ENCODE data around the gene FAM50A.

- TF ChIP-seq, protein P1, sequence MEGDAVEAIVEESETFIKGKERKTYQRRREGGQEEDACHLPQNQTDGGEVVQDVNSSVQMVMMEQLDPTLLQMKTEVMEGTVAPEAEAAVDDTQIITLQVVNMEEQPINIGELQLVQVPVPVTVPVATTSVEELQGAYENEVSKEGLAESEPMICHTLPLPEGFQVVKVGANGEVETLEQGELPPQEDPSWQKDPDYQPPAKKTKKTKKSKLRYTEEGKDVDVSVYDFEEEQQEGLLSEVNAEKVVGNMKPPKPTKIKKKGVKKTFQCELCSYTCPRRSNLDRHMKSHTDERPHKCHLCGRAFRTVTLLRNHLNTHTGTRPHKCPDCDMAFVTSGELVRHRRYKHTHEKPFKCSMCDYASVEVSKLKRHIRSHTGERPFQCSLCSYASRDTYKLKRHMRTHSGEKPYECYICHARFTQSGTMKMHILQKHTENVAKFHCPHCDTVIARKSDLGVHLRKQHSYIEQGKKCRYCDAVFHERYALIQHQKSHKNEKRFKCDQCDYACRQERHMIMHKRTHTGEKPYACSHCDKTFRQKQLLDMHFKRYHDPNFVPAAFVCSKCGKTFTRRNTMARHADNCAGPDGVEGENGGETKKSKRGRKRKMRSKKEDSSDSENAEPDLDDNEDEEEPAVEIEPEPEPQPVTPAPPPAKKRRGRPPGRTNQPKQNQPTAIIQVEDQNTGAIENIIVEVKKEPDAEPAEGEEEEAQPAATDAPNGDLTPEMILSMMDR (IDR thresholded peaks at IDR 0.05), result no peak
- no peak for TF ChIP-seq EZH2 (IDR thresholded peaks at IDR 0.05; ENCODE audit: borderline replicate concordance, insufficient read depth, low read depth, low read length, poor library complexity, severe bottlenecking)
Measured at GRCh38 chrX:154436374-154436982, 7.5 kb upstream of the FAM50A start.

Data from B cell (primary cell).